Fibroblast of peridontal ligament (primary cell): ENCODE data around the gene ADAMTS12.
"Not testable (repeated sequence)": the region's sequence is repeated elsewhere in the genome, so short reads cannot be mapped to it uniquely, and the experiment has no call there.

Experiments used
- DNase-seq: peaks from one replicate; pipeline ENCODE4 v3.0.0-alpha.2; 2010; ENCODE audit errors: extremely low read depth

The ADAMTS12 gene

GRCh38 chr5:33906248-33906647 lies 14.5 kb upstream of the ADAMTS12 start:
- peak; percentile 20 for DNase-seq

GRCh38 chr5:33905381-33905780 lies 13.6 kb upstream of the ADAMTS12 start:
- DNase-seq = no peak

DNA sequence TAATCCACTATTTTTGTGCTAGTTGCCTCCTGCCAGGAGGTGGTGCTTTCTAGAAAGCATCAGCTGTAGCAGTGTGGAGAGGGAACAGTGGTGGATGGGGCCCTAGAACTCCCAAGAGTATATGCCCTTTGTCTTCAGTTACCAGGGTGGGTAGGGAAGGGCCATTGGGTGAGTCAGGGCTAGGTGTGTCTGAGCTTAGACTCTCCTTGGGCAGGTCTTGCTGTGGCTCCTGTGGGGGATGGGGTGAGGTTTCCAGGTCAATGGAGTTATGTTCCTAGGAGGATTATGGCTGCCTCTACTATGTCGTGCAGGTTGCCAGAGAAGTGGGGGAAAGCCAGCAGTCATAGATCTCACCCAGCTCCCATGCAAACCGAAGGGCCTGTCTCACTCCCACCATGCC lies 11.3 kb upstream of the ADAMTS12 start:
- DNase-seq = no peak

DNA sequence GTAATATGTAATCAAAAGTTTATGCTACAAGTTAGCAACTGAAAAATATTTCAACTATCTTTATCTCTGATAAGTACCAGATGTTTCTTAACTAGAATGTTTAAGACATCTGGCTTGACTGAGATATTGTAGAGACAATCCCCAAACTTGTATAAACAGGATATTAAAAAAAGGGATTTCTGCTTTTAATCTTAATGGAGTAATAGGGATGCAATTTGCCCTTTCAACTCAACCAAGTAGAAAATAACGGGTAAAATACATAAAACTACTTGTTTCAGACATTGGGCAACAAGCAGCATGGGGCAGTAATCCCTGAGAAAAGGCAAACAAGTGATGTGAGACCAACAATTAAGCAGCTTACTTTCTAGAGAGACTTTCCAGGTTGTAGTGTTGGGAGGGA lies 9.4 kb upstream of the ADAMTS12 start:
- DNase-seq = peak; percentile 82

GRCh38 chr5:33894566-33894965 lies 2.8 kb upstream of the ADAMTS12 start:
- peak; percentile 24 for DNase-seq

DNA sequence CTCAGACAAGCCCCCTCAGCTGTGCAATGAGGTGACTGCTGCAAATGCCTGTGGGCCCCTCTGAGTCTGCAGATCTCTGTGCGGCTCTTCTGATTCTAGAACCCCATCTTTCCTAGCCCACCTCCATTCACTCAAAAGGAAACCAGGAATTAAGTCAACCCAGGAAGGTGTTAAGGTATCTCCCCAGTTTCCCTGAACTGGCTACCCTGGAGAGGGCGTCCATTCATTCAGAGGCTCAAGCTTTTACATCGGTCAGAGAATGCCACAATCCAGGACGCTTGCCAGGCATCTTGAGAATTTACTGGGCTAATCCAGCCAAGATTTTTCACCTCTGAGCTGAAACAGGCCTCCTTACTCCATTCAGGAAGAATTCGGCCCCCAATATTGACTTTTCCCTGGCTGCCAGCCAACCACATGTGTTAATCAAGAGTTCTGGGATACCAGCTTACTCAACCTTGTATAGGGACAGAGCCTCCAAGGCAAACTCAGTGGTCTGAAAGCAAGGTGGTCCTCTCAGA lies 889 bp upstream of the ADAMTS12 start:
- peak; percentile 94 for DNase-seq

DNA sequence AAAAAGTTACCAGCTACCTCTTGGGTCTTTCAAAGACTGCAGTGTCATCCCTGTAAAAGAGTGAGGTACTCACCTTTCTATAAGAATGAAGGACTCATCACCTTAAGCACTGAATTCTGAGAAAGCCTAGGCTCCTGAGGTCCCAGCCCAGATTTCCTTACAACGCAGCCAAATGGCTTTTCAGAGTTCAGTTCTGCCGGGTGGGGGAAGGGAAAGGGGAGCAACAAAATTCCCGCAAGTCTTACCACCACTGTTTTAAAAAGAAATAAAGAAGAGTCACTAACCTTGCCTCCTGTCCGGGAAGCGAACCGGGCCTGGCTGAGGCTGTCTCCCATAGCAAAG lies 373 bp downstream of the ADAMTS12 start:
- DNase-seq = no peak

DNA sequence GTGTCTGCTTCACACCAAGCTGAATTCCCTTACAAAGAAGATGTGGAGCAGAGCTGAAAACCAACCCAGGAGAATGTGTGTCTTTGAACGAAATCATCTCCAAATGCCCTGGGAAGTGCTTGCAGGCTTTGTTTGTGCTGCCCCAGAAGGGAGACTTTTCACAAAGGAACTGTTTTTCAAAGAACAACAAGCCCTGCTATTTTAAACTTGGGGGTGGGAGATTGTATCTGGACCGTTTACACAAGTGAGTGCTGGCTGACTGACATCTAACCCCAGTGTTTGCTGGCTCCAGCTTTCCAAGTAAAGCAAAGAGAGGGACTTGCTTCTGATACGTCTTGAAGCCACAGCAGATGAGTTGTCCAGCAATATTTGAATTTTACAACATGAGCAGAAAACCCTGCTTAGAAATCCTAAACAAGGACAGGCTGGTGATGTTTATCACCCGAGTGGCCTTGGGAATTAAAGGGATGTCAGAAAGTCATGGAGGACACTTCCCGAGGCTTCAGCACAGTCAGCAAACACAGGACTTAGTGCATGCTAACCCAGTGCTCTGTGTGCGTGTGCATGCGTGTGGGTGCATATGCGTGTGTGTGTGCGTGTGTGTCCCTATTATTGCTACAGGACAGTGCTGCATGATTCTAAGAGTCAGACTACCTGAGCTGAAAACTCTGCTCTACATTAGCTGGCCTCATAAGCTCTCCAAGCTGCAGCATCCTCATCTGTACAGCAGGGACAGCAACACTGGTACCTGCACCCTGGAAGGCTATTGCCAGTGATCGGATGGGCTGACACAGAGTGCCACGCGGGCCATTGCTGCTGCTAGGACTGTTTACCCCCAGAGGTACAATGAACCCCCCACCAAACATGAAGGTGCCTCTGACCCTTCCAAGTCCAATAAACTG lies 1.4 kb downstream of the ADAMTS12 start:
- DNase-seq = peak; percentile 35

- peak; percentile 59 for DNase-seq
These were observed 3.2 kb downstream of the ADAMTS12 start for GRCh38 chr5:33888587-33888986.

DNA sequence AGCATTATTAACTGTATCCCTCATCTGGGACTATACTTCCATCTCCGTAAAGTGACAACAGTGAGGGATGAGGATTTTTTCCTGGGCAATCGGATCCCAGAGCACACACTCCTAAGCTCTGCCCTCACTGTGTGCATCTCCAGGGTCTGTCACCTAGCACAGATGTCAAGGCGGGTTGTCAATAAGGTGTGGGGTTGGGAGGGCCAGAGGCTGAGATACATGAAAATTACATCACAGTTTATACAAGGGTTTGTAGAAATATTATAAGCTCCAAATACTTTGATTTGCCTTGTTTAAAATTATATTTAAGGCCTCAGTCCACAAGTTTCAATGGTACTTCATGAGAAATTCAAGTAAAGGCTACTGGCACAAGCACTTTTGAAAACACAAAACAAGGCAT lies 4.5 kb downstream of the ADAMTS12 start:
- DNase-seq = no peak

DNA sequence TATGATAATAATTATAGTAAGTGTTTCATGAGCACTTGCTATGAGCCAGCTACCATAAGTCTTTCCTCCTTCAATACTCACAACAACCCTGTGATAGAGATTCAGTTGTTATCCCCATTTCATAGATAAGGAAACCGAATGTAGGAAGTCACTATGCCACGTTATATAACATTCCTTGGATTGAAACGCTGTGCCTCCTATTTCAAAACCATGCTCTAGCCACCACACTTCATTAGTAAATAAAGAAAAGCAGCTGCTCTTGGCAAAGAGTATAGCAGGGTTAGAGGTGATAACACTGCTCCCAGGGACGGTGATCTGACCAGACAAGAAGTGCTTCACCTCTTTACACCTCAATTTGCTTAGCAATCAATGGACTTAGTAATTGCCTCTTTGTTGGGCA lies 5.5 kb downstream of the ADAMTS12 start:
- DNase-seq = no peak

- DNase-seq = no peak
These were observed 6.1 kb downstream of the ADAMTS12 start for GRCh38 chr5:33885679-33886078.

- DNase-seq = peak; percentile 13
These were observed 8.3 kb downstream of the ADAMTS12 start for GRCh38 chr5:33883482-33883881.

- DNase-seq = no peak
These were observed 11.5 kb downstream of the ADAMTS12 start for GRCh38 chr5:33880319-33880718.

- no peak for DNase-seq
These were observed 14.3 kb downstream of the ADAMTS12 start for GRCh38 chr5:33877449-33877848.

GRCh38 chr5:33867241-33867640 lies 24.5 kb downstream of the ADAMTS12 start:
- peak; percentile 73 for DNase-seq

GRCh38 chr5:33859177-33859576 lies 32.6 kb downstream of the ADAMTS12 start:
- DNase-seq = not testable (repeated sequence)

DNA sequence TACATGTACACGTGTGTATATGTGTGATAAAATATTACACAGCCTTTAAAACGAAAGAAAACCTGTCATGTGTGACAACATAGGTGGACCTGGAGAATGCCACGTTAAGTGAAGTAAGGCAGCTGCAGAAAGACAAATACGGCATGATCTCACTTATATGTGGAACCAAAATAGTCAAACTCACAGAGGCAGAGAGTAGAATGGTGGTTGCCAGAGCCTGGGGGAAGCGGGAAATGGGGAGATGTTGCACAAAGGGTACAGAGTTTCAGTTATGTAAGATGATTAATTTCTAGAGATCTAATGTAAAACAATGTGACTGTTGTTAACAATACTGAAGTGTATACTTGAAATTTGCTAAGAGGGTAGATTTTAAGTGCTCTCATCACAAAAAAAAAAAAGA lies 34.8 kb downstream of the ADAMTS12 start:
- no peak for DNase-seq

GRCh38 chr5:33855396-33855795 lies 36.4 kb downstream of the ADAMTS12 start:
- no peak for DNase-seq

DNA sequence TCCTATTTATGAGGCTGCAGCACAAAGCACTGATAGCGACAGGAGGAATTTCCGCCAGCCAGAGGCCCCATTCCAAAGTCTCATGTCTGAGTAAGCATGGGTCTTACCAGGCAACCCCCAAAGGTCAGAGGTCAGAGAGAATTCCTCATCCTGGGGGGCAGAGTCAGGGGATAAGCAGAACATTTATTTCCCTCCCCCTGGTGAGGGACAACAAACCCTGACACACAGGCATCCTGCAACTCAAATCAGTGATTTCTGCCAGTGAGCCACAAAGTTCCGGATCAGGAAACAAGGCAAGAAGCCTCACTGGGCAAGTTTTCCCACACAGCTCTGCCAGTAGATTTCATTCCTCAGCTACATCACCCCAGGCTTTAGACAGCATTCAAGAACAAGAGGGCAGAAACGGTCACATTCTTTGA lies 37.0 kb downstream of the ADAMTS12 start:
- DNase-seq = peak; percentile 80

GRCh38 chr5:33852837-33853236 lies 39.0 kb downstream of the ADAMTS12 start:
- no peak for DNase-seq

- DNase-seq = peak; percentile 61
These were observed 39.5 kb downstream of the ADAMTS12 start for GRCh38 chr5:33852319-33852718.

DNA sequence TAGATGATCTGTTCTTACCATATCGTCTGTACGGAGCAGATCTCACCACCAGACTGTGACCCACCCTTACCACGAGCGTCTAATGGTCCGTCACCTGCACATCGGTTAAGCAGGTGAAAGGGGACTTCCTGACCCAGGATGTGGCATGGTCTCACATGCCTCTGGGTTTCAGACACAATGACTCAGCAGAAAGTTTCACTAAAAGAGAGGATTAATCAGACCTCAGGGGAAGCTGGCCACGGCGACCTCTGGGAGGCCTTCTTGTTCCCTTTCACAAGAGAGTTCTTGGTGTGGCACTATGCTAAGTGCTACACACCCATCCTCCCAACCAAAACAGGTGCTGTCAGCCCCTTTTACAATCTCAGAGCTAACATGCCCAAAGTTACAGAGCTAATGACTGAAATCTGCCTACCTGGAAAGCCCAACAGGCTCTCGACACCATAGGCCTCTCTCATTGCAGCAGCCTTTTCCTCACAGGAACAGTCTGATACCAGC lies 41.6 kb downstream of the ADAMTS12 start:
- DNase-seq = peak; percentile 43
